Peyer's patch (tissue), 4 donors: Measurements from ENCODE around the gene GFI1. TPM values are rescaled to one million over a fixed set of nuclear protein-coding genes. Genes with fewer than 3 reads are reported as not detected.

Experiments used
- DNase-seq, 3 donors: peaks; one replicate each; pipeline ENCODE4 v3.0.0-alpha.2; 2017 to 2019
- H3K27ac ChIP-seq, 4 donors: fragments of 200-600 bp; sonication (generic); one replicate each; pipeline ENCODE4 v1.5.1; 2016 to 2019
- H3K27me3 ChIP-seq, 2 donors: fragments of 200-600 bp; sonication (generic); one replicate each; pipeline ENCODE4 v1.5.1; 2019
- H3K36me3 ChIP-seq, 3 donors: fragments of 200-600 bp; sonication (generic); one replicate each; pipeline ENCODE4 v1.5.1; 2016 to 2019
- H3K4me1 ChIP-seq, 4 donors: fragments of 200-600 bp; sonication (generic); one replicate each; pipeline ENCODE4 v1.5.1; 2016 to 2019
- H3K4me3 ChIP-seq, 4 donors: fragments of 200-600 bp; sonication (generic); 1 replicate in 3 of 4; 2 replicates in 1 of 4; pipeline ENCODE4 v1.5.1; 2016 to 2019; ENCODE audit warnings: mild to moderate bottlenecking in 1 of 4
- H3K9me3 ChIP-seq, 4 donors: fragments of 200-600 bp; sonication (generic); one replicate each; pipeline ENCODE4 v1.5.1; 2016 to 2019; ENCODE audit warnings: mild to moderate bottlenecking in 1 of 4
- CTCF ChIP-seq, 6 experiments: fragments of 450-650 bp in 4 of 6; fragments of 200-600 bp in 2 of 6; sonication (generic) in 1 of 6; IDR thresholded peaks; one replicate each; pipeline ENCODE4 v1.5.1; 2017 to 2019; ENCODE audit warnings: antibody characterized with exemption in 6 of 6, mild to moderate bottlenecking in 3 of 6, moderate library complexity in 1 of 6
- POLR2A ChIP-seq, 2 donors: fragments of 450-650 bp; IDR thresholded peaks; one replicate each; pipeline ENCODE4 v1.5.1; 2017; ENCODE audit warnings: antibody characterized with exemption in 2 of 2, mild to moderate bottlenecking in 2 of 2, moderate library complexity in 2 of 2
- total RNA-seq, 4 donors: library from RNA; depleted of rRNA; stranded (reverse); fragments of >200 nt; gene quantifications; one replicate each; pipeline ENCODE4 v1.1.0, GENCODE V29; 2016

GFI1 gene
- total RNA-seq, 4 donors from 2014 or later: 6.5 to 15.5 (median 9.1) TPM

GRCh38 chr1:92478393-92478792 lies 8.3 kb downstream of the GFI1 start:
- TF ChIP-seq CTCF (IDR thresholded peaks at IDR 0.05) (no peak), POLR2A (IDR thresholded peaks at IDR 0.05) (no peak)
- H3K27ac ChIP-seq: no peak overlapping the region
- no peak overlapping the region for H3K4me3 ChIP-seq
- H3K36me3 ChIP-seq: no peaks in the 10 kb centered on the region
- peaks cover 0 to 33% of the 10 kb centered on the region in 2 donors for H3K27me3 ChIP-seq
- no peaks in the 10 kb centered on the region for H3K9me3 ChIP-seq
- DNase-seq: no peak
- peaks cover 0 to 40% (median 6%) of the 10 kb centered on the region in 4 donors for H3K4me1 ChIP-seq

- Histone ChIP-seq H3K27me3 (peaks cover 0 to 11% of the 10 kb centered on the region in 2 donors), H3K9me3 (no peaks in the 10 kb centered on the region), H3K4me1 (peaks cover 0 to 19% (median 0%) of the 10 kb centered on the region in 4 donors), H3K4me3 (no peak overlapping the region), H3K36me3 (no peaks in the 10 kb centered on the region), H3K27ac (peak overlapping the region in 2 of 4 donors; percentile 16 to 33)
- DNase-seq: peak in 2 of 3 donors; percentile 43 to 68
- TF ChIP-seq POLR2A (IDR thresholded peaks at IDR 0.05) (no peak), CTCF (IDR thresholded peaks at IDR 0.05) (no peak)
Observed at GRCh38 chr1:92476071-92476631, 10.6 kb downstream of the GFI1 start.

- DNase-seq: no peak
Observed at GRCh38 chr1:92475029-92475428, 11.7 kb downstream of the GFI1 start.

GRCh38 chr1:92473781-92474495 lies 12.8 kb downstream of the GFI1 start:
- no peaks in the 10 kb centered on the region for H3K27me3 ChIP-seq
- no peak for TF ChIP-seq POLR2A (IDR thresholded peaks at IDR 0.05)
- no peak for TF ChIP-seq CTCF (IDR thresholded peaks at IDR 0.05)
- no peak for DNase-seq
- H3K4me3 ChIP-seq: no peak overlapping the region
- no peak overlapping the region for H3K27ac ChIP-seq
- H3K36me3 ChIP-seq: no peaks in the 10 kb centered on the region
- H3K4me1 ChIP-seq: no peaks in the 10 kb centered on the region
- H3K9me3 ChIP-seq: no peaks in the 10 kb centered on the region

More at GRCh38 chr1:92475029-92475428, 11.7 kb downstream of the GFI1 start:
- H3K4me1 ChIP-seq: peaks cover 0 to 7% (median 0%) of the 10 kb centered on the region in 4 donors
- H3K9me3 ChIP-seq: no peaks in the 10 kb centered on the region
- no peak overlapping the region for H3K4me3 ChIP-seq
- no peaks in the 10 kb centered on the region for H3K27me3 ChIP-seq
- TF ChIP-seq CTCF (IDR thresholded peaks at IDR 0.05) (no peak), POLR2A (IDR thresholded peaks at IDR 0.05) (no peak)
- H3K36me3 ChIP-seq: no peaks in the 10 kb centered on the region
- H3K27ac ChIP-seq: no peak overlapping the region

- H3K4me3 ChIP-seq: no peak overlapping the region
- DNase-seq: no peak
- TF ChIP-seq POLR2A (IDR thresholded peaks at IDR 0.05) (no peak), CTCF (IDR thresholded peaks at IDR 0.05) (no peak)
- no peak overlapping the region for H3K27ac ChIP-seq
- H3K36me3 ChIP-seq: no peaks in the 10 kb centered on the region
- H3K27me3 ChIP-seq: no peaks in the 10 kb centered on the region
- H3K9me3 ChIP-seq: no peaks in the 10 kb centered on the region
- no peaks in the 10 kb centered on the region for H3K4me1 ChIP-seq
Observed at GRCh38 chr1:92470216-92470615, 16.5 kb downstream of the GFI1 start.
